ENCODE data around the gene SCG5. TPM values are rescaled to one million over a fixed set of nuclear protein-coding genes. Genes with fewer than 3 reads are reported as not detected.

The SCG5 gene
- total RNA-seq, 1 donor from 2014 or later: 2.6 TPM

DNA sequence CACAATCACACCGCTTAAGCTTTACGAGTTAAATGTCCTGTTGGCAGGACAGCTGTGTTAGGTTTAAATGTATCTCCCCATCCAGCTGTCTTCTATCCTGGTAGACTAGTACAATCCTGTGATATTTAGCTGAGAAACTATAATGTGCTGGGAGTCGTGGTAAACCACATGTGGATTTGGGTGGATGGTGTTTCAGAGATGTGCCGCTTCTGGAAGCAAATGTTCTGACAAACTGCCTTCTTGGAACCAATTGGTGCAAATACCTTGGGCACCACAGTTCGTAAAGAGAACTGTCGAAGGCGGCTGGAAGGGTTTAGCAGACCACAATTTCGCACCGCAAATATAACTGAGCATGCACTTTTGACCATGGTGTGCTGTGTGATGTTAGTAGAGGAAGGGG, 15.0 kb downstream of the SCG5 start:
- H3K36me3 Mint-ChIP-seq (ENCODE audit: low read depth): no peaks in the 10 kb centered on the region
- H3K4me1 Mint-ChIP-seq (ENCODE audit: low read depth): peaks cover 45% of the 10 kb centered on the region
- no peak overlapping the region for H3K4me3 Mint-ChIP-seq (ENCODE audit: unreplicated experiment)
- TF ChIP-seq, protein P1, sequence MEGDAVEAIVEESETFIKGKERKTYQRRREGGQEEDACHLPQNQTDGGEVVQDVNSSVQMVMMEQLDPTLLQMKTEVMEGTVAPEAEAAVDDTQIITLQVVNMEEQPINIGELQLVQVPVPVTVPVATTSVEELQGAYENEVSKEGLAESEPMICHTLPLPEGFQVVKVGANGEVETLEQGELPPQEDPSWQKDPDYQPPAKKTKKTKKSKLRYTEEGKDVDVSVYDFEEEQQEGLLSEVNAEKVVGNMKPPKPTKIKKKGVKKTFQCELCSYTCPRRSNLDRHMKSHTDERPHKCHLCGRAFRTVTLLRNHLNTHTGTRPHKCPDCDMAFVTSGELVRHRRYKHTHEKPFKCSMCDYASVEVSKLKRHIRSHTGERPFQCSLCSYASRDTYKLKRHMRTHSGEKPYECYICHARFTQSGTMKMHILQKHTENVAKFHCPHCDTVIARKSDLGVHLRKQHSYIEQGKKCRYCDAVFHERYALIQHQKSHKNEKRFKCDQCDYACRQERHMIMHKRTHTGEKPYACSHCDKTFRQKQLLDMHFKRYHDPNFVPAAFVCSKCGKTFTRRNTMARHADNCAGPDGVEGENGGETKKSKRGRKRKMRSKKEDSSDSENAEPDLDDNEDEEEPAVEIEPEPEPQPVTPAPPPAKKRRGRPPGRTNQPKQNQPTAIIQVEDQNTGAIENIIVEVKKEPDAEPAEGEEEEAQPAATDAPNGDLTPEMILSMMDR (IDR thresholded peaks at IDR 0.05): no peak
- no peak overlapping the region for H3K27ac Mint-ChIP-seq (ENCODE audit: unreplicated experiment)
- H3K9me3 Mint-ChIP-seq (ENCODE audit: low read depth): no peaks in the 10 kb centered on the region
- H3K27me3 Mint-ChIP-seq (ENCODE audit: low read depth): no peaks in the 10 kb centered on the region
- DNase-seq (ENCODE audit: low spot score): no peak

GRCh38 chr15:32657198-32657883, 15.8 kb downstream of the SCG5 start:
- Mint-ChIP-seq H3K4me1 (ENCODE audit: low read depth) (peaks cover 38% of the 10 kb centered on the region), H3K27ac (ENCODE audit: unreplicated experiment) (peak overlapping the region; percentile 34), H3K9me3 (ENCODE audit: low read depth) (no peaks in the 10 kb centered on the region), H3K4me3 (ENCODE audit: unreplicated experiment) (no peak overlapping the region), H3K27me3 (ENCODE audit: low read depth) (no peaks in the 10 kb centered on the region), H3K36me3 (ENCODE audit: low read depth) (no peaks in the 10 kb centered on the region)
- DNase-seq (ENCODE audit: low spot score): no peak
- TF ChIP-seq, protein P1 (IDR thresholded peaks at IDR 0.05): peak; percentile 62

DNA sequence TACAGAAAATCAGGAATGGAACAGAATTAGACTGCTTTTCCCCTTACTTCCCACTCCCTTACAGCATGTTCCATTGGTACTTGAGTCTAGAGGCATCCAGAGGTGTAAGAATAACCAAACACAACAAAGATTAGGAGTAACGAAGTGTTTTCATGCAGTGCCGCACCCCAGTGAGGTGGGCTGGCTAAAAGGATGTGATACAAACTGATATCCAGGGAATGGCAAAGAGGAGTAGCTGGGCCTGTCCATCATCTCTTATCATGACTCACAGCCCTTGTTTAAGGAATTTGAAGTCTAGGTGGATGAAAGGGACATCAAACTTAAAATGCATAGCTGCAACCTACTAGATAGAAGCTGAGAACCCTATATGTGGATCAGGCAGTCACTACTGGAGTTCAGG, 16.4 kb downstream of the SCG5 start:
- H3K27ac Mint-ChIP-seq (ENCODE audit: unreplicated experiment): peak overlapping the region; percentile 23
- no peak overlapping the region for H3K4me3 Mint-ChIP-seq (ENCODE audit: unreplicated experiment)
- H3K27me3 Mint-ChIP-seq (ENCODE audit: low read depth): no peaks in the 10 kb centered on the region
- TF ChIP-seq, protein P1 (IDR thresholded peaks at IDR 0.05): no peak
- H3K36me3 Mint-ChIP-seq (ENCODE audit: low read depth): no peaks in the 10 kb centered on the region
- H3K4me1 Mint-ChIP-seq (ENCODE audit: low read depth): peaks cover 43% of the 10 kb centered on the region
- no peaks in the 10 kb centered on the region for H3K9me3 Mint-ChIP-seq (ENCODE audit: low read depth)
- DNase-seq (ENCODE audit: low spot score): no peak

GRCh38 chr15:32659340-32660155, 18.0 kb downstream of the SCG5 start:
- Mint-ChIP-seq H3K4me1 (ENCODE audit: low read depth) (peaks cover 43% of the 10 kb centered on the region), H3K9me3 (ENCODE audit: low read depth) (no peaks in the 10 kb centered on the region), H3K4me3 (ENCODE audit: unreplicated experiment) (no peak overlapping the region), H3K36me3 (ENCODE audit: low read depth) (no peaks in the 10 kb centered on the region), H3K27ac (ENCODE audit: unreplicated experiment) (peak overlapping the region; percentile 92), H3K27me3 (ENCODE audit: low read depth) (no peaks in the 10 kb centered on the region)
- no peak for DNase-seq (ENCODE audit: low spot score)
- TF ChIP-seq, protein P1 (IDR thresholded peaks at IDR 0.05): peak; percentile 65

- TF ChIP-seq, protein P1 (IDR thresholded peaks at IDR 0.05): no peak
- no peaks in the 10 kb centered on the region for H3K9me3 Mint-ChIP-seq (ENCODE audit: low read depth)
- H3K4me3 Mint-ChIP-seq (ENCODE audit: unreplicated experiment): no peak overlapping the region
- no peaks in the 10 kb centered on the region for H3K27me3 Mint-ChIP-seq (ENCODE audit: low read depth)
- no peak overlapping the region for H3K27ac Mint-ChIP-seq (ENCODE audit: unreplicated experiment)
- H3K4me1 Mint-ChIP-seq (ENCODE audit: low read depth): peaks cover 24% of the 10 kb centered on the region
- no peak for DNase-seq (ENCODE audit: low spot score)
- H3K36me3 Mint-ChIP-seq (ENCODE audit: low read depth): no peaks in the 10 kb centered on the region
These were observed 22.2 kb downstream of the SCG5 start for GRCh38 chr15:32663671-32664070.

Data from chondrocyte (in vitro differentiated cells).